Hepatocyte (in vitro differentiated cells): ENCODE results near the gene F7. TPM values are rescaled to one million over a fixed set of nuclear protein-coding genes. Genes with fewer than 3 reads are reported as not detected.

Experiments used
- DNase-seq: peaks from one replicate; pipeline ENCODE4 v3.0.0-alpha.2; 2016; ENCODE audit warnings: low spot score
- H2AFZ ChIP-seq: fragments of 200-600 bp; sonication (generic); 2 replicates; pipeline ENCODE4 v1.6.0; 2016; ENCODE audit warnings: antibody characterized with exemption, mild to moderate bottlenecking
- H3K27ac ChIP-seq: fragments of 200-600 bp; sonication (generic); 2 replicates; pipeline ENCODE4 v1.5.1; 2016; ENCODE audit warnings: mild to moderate bottlenecking
- H3K27me3 ChIP-seq: fragments of 200-600 bp; sonication (generic); 2 replicates; pipeline ENCODE4 v1.6.1; 2016
- H3K36me3 ChIP-seq: fragments of 200-600 bp; sonication (generic); replicated peaks from 2 replicates; pipeline ENCODE4 v1.5.1; 2016; ENCODE audit warnings: low read depth; ENCODE audit not compliant: insufficient read depth
- H3K4me1 ChIP-seq: fragments of 200-600 bp; sonication (generic); 2 replicates; pipeline ENCODE4 v1.5.1; 2016; ENCODE audit warnings: mild to moderate bottlenecking, moderate library complexity; ENCODE audit not compliant: insufficient read depth
- H3K4me2 ChIP-seq: fragments of 200-600 bp; sonication (generic); 2 replicates; pipeline ENCODE4 v1.6.0; 2016
- H3K4me3 ChIP-seq: fragments of 200-600 bp; sonication (generic); 2 replicates; pipeline ENCODE4 v1.5.1; 2016; ENCODE audit warnings: mild to moderate bottlenecking
- H3K79me2 ChIP-seq: fragments of 200-600 bp; sonication (generic); 2 replicates; pipeline ENCODE4 v1.6.0; 2017; ENCODE audit warnings: mild to moderate bottlenecking
- H3K9me2 ChIP-seq: fragments of 200-600 bp; sonication (generic); replicated peaks from 2 replicates; pipeline ENCODE4 v1.6.0; 2017; ENCODE audit warnings: mild to moderate bottlenecking; ENCODE audit not compliant: insufficient read depth
- H3K9me3 ChIP-seq: fragments of 200-600 bp; sonication (generic); 2 replicates; pipeline ENCODE4 v1.5.1; 2016; ENCODE audit warnings: low read depth, mild to moderate bottlenecking
- H4K20me1 ChIP-seq: fragments of 200-600 bp; sonication (generic); 2 replicates; pipeline ENCODE4 v1.6.0; 2016; ENCODE audit warnings: mild to moderate bottlenecking; ENCODE audit not compliant: insufficient read depth, poor library complexity, severe bottlenecking
- CTCF ChIP-seq: fragments of 200-600 bp; sonication (generic); IDR thresholded peaks from 2 replicates; pipeline ENCODE4 v1.5.1; 2016; ENCODE audit warnings: antibody characterized with exemption, mild to moderate bottlenecking; ENCODE audit not compliant: poor library complexity
- EZH2 ChIP-seq: fragments of 200-600 bp; sonication (generic); IDR thresholded peaks from 2 replicates; pipeline ENCODE4 v1.6.1; 2016; ENCODE audit warnings: antibody characterized with exemption, mild to moderate bottlenecking, borderline replicate concordance
- EZH2phosphoT487 ChIP-seq: fragments of 200-600 bp; sonication (generic); IDR thresholded peaks from one replicate; pipeline ENCODE4 v1.6.1; 2018; ENCODE audit warnings: antibody characterized with exemption, mild to moderate bottlenecking, low read depth, moderate library complexity; ENCODE audit not compliant: unreplicated experiment, severe bottlenecking
- WGBS: methylation state at CpG from one replicate; pipeline ENCODE4 v1.1.6; 2016; ENCODE audit warnings: low lambda C conversion rate; ENCODE audit errors: missing lambda C conversion rate; 5-methylcytosine and 5-hydroxymethylcytosine counted together
- polyA plus RNA-seq: library from polyadenylated mRNA; unstranded; fragments of >200 nt; fragmentation: Nextera tagmentation; extraction: Ambion mirVana; gene quantifications from 2 replicates; pipeline ENCODE4 v1.2.1, GENCODE V29; 2016
- total RNA-seq: library from RNA; depleted of rRNA; stranded (reverse); fragments of >200 nt; gene quantifications from 2 replicates; pipeline ENCODE4 v1.2.3, GENCODE V29; 2014

Gene F7
- total and polyA plus RNA-seq, 2 experiments from 2014 or later = 12.6 to 24.0 TPM

- H2AFZ ChIP-seq = no peak overlapping the region
- no peaks in the 10 kb centered on the region for H3K27me3 ChIP-seq
- H3K36me3 ChIP-seq = no peaks in the 10 kb centered on the region
- no peak overlapping the region for H3K4me2 ChIP-seq
- H3K4me1 ChIP-seq = no peaks in the 10 kb centered on the region
- no peaks in the 10 kb centered on the region for H3K9me3 ChIP-seq
- no peaks in the 10 kb centered on the region for H3K9me2 ChIP-seq
- DNase-seq = no peak
- TF ChIP-seq EZH2phosphoT487 = no peak
- no peak for TF ChIP-seq CTCF
- no peak for TF ChIP-seq EZH2
- no peak overlapping the region for H3K27ac ChIP-seq
- no peaks in the 10 kb centered on the region for H3K79me2 ChIP-seq
- WGBS = 81% methylated on average over 5 of the region's 5 CpGs
- H4K20me1 ChIP-seq = no peaks in the 10 kb centered on the region
- no peak overlapping the region for H3K4me3 ChIP-seq
Observed at GRCh38 chr13:113139577-113139976, 34.0 kb downstream of the F7 start.

DNA sequence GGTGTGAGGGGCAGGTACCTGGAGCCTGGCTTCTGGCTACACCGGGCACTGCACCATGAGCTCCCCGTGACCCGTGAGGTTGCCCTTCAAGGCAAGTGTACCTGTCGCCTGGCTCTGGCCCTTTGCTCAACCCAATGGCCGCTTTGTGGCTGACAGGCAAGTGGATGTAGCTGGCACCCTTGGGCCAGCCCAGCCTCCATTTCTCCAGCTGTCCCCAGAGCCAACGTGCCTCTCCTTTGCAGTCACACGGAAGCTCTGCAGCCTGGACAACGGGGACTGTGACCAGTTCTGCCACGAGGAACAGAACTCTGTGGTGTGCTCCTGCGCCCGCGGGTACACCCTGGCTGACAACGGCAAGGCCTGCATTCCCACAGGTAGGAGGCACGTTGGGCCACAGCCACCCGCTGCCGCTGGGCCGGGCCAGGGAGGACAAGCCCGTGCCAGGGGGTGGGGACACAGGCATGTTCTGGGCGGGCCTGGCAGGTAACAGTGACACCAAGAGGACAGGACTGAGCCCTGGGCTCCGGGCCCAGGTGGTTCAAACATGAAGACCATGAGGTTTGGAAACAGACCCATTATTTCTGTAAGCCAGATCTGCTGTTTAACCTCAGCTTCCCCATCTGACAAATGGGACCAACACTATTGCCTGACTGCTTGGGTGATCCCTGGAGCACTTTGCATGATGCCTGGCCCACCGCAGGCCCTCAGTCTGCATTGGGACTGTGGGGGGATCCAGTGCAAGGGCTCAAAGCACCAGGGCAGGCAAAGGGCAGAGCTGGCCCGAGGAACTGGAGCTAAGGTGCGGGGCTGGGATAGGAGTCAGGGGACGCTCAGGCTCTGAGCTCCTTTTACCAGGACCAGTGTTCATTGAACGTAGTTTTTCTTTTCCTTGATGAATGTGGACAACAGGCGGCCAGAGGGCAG, 35.3 kb downstream of the F7 start:
- H3K9me3 ChIP-seq = no peaks in the 10 kb centered on the region
- H3K4me1 ChIP-seq = no peaks in the 10 kb centered on the region
- no peak overlapping the region for H3K4me2 ChIP-seq
- no peaks in the 10 kb centered on the region for H4K20me1 ChIP-seq
- H3K27me3 ChIP-seq = no peaks in the 10 kb centered on the region
- no peaks in the 10 kb centered on the region for H3K9me2 ChIP-seq
- no peak overlapping the region for H3K27ac ChIP-seq
- TF ChIP-seq CTCF (no peak), EZH2 (no peak), EZH2phosphoT487 (no peak)
- no peaks in the 10 kb centered on the region for H3K79me2 ChIP-seq
- H3K4me3 ChIP-seq = no peak overlapping the region
- no peak for DNase-seq
- H3K36me3 ChIP-seq = no peaks in the 10 kb centered on the region
- no peak overlapping the region for H2AFZ ChIP-seq
- 96% methylated on average over 26 of the region's 26 CpGs for WGBS

DNA sequence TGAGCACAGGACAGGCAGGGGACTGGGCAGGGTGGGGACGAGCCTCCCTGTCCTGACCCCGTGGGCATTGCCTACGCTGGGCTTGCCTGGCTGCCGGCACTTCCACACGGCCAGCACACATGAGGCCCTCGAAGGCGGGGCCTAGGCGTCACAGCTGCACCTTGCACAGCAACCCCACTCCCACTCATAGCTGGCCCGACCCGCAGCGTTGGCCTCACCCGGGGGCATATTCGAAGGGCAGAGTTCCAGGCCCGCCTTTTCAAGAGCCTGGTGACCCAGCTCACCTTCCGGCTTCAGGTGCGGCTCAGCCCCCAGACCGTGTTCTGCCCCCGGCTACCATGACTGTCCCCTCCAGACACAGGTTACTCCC, 36.0 kb downstream of the F7 start:
- TF ChIP-seq EZH2phosphoT487 (no peak), EZH2 (no peak), CTCF (no peak)
- no peaks in the 10 kb centered on the region for H3K27me3 ChIP-seq
- WGBS = 95% methylated on average over 18 of the region's 18 CpGs

More for the DNA sequence above, 36.0 kb downstream of the F7 start:
- Histone ChIP-seq H3K27ac (no peak overlapping the region), H3K79me2 (no peaks in the 10 kb centered on the region), H3K4me1 (no peaks in the 10 kb centered on the region), H3K36me3 (no peaks in the 10 kb centered on the region), H3K4me2 (no peak overlapping the region), H4K20me1 (no peaks in the 10 kb centered on the region), H2AFZ (no peak overlapping the region), H3K9me2 (no peaks in the 10 kb centered on the region), H3K9me3 (no peaks in the 10 kb centered on the region), H3K4me3 (no peak overlapping the region)
- DNase-seq = no peak
